K562 (cell line): ENCODE results near the gene TNMD. TPM values are rescaled to one million over a fixed set of nuclear protein-coding genes. Genes with fewer than 3 reads are reported as not detected.
"Not testable (repeated sequence)": the region's sequence is repeated elsewhere in the genome, so short reads cannot be mapped to it uniquely, and the experiment has no call there.

ENCODE experiments used
- ATAC-seq: fragments of 200-7000 bp; cut with Tn5 transposase; 3 replicates; pipeline ENCODE4 v1.9.1; 2020; ENCODE audit warnings: moderate library complexity
- BruUV-seq: library from RNA; stranded (reverse); fragments of 400-500 nt; replicated peaks from 2 replicates; lab custom pipeline; 2021; lab: Mats Ljungman, UMichigan
- CTCF ChIA-PET: fragments of 300-600 bp; formaldehyde crosslinking; extraction: SDS; loops from one replicate; lab custom pipeline; 2021; ENCODE audit warnings: low intra/inter-chr PET ratio; lab: Yijun Ruan, JAX
- POLR2A ChIA-PET: fragments of 300-600, 350-650 bp; sonication (Branson Sonifier 250); formaldehyde crosslinking; extraction: SDS; loops from one replicate; lab custom pipeline; 2021; ENCODE audit warnings: antibody characterized with exemption, inconsistent platforms; lab: Yijun Ruan, JAX
- DNase-seq, 4 experiments: peaks; one replicate each; pipeline versions ENCODE4 v3.0.0 to v3.0.0-alpha.2; 2011 to 2018; ENCODE audit warnings: low spot score in 3 of 4, mixed read lengths in 3 of 4; ENCODE audit errors: extremely low read depth in 1 of 4
- FAIRE-seq: peaks from 2 replicates; lab custom pipeline; 2011; peaks lifted over from hg19 to GRCh38; lab: Jason Lieb, UNC
- H2AFZ ChIP-seq: 2 replicates; pipeline ENCODE4 v1.6.0; 2011; ENCODE audit warnings: low read depth, low read length, control low read depth, inconsistent platforms
- H3K27ac ChIP-seq: fragments of 200-600 bp; 3 replicates; pipeline ENCODE4 v1.8.0; 2011; ENCODE audit warnings: low read depth, mild to moderate bottlenecking, control low read depth, inconsistent platforms, low read length, moderate library complexity, mixed read lengths; ENCODE audit errors: extremely low read depth
- H3K27me3 ChIP-seq, 2 experiments: fragments of 300-600 bp in 1 of 2; 2 replicates in 1 of 2; 3 replicates in 1 of 2; pipeline versions ENCODE4 v1.6.0 to v1.8.0; 2011; ENCODE audit warnings: inconsistent platforms in 2 of 2, low read length in 2 of 2, mild to moderate bottlenecking in 1 of 2, mixed read lengths in 1 of 2, moderate library complexity in 1 of 2; ENCODE audit not compliant: control insufficient read depth in 2 of 2, insufficient read depth in 2 of 2
- H3K36me3 ChIP-seq: fragments of 300-600 bp; 3 replicates; pipeline ENCODE4 v1.8.0; 2011; ENCODE audit warnings: mild to moderate bottlenecking, low read length, inconsistent platforms; ENCODE audit not compliant: control insufficient read depth, insufficient read depth
- H3K4me1 ChIP-seq, 2 experiments: fragments of 200-600 bp in 1 of 2; replicated peaks in 1 of 2; 2 replicates in 1 of 2; 3 replicates in 1 of 2; pipeline versions ENCODE4 v1.5.1 to v1.8.0; 2011; ENCODE audit warnings: inconsistent platforms in 2 of 2, low read length in 2 of 2, mild to moderate bottlenecking in 1 of 2, mixed read lengths in 1 of 2, moderate library complexity in 1 of 2; ENCODE audit not compliant: control insufficient read depth in 2 of 2, insufficient read depth in 2 of 2
- H3K4me2 ChIP-seq: 2 replicates; pipeline ENCODE4 v1.6.1; 2011; ENCODE audit warnings: low read length, control low read depth, inconsistent platforms, mixed read lengths; ENCODE audit not compliant: insufficient read depth
- H3K4me3 ChIP-seq: fragments of 200-600 bp; sonication (generic), shearing (Covaris generic); 2 replicates; pipeline ENCODE4 v1.5.1; 2016; ENCODE audit warnings: control low read depth, inconsistent platforms
- H3K79me2 ChIP-seq: fragments of 200-600 bp; 3 replicates; pipeline ENCODE4 v1.8.0; 2011; ENCODE audit warnings: low read length, inconsistent platforms; ENCODE audit not compliant: control insufficient read depth, insufficient read depth
- H3K9ac ChIP-seq, 2 experiments: 2 replicates each; pipeline versions ENCODE4 v1.6.0 to v1.6.1; 2011; ENCODE audit warnings: low read depth in 2 of 2, low read length in 2 of 2, control low read depth in 1 of 2, inconsistent platforms in 1 of 2, mild to moderate bottlenecking in 1 of 2, mixed read lengths in 1 of 2; ENCODE audit not compliant: insufficient read depth in 1 of 2
- H3K9me1 ChIP-seq: one replicate; pipeline ENCODE4 v1.6.0; 2011; ENCODE audit warnings: inconsistent platforms, mild to moderate bottlenecking, low read length, moderate library complexity; ENCODE audit not compliant: control insufficient read depth, insufficient read depth
- H3K9me3 ChIP-seq: replicated peaks from 2 replicates; pipeline ENCODE4 v1.5.1; 2011; ENCODE audit warnings: low read depth, low read length, inconsistent platforms; ENCODE audit not compliant: control insufficient read depth, insufficient read depth
- H4K20me1 ChIP-seq: replicated peaks from 2 replicates; pipeline ENCODE4 v1.6.1; 2011; ENCODE audit warnings: low read length, inconsistent platforms, mixed read lengths; ENCODE audit not compliant: control insufficient read depth, insufficient read depth
- CHAMP1 ChIP-seq: fragments of 450-650 bp; IDR thresholded peaks from 2 replicates; pipeline ENCODE4 v1.6.1; 2016; ENCODE audit warnings: mild to moderate bottlenecking
- CTCF ChIP-seq, 3 experiments: IDR thresholded peaks in 2 of 3; conservative IDR thresholded peaks in 1 of 3; 2 replicates each; pipeline ENCODE4 v1.5.1; 2011 to 2012; ENCODE audit warnings: low read length in 3 of 3, mild to moderate bottlenecking in 3 of 3, control low read depth in 2 of 3, improper control_type of control experiment in 1 of 3, inconsistent platforms in 1 of 3, low read depth in 1 of 3, mixed read lengths in 1 of 3, moderate library complexity in 1 of 3; ENCODE audit not compliant: insufficient read depth in 2 of 3
- HES1 ChIP-seq: fragments of 450-650 bp; IDR thresholded peaks from 2 replicates; pipeline ENCODE4 v1.6.1; 2016; ENCODE audit warnings: low read depth, mild to moderate bottlenecking, moderate library complexity
- HMG20A ChIP-seq: fragments of 450-650 bp; formaldehyde crosslinking; conservative IDR thresholded peaks from 2 replicates; pipeline ENCODE4 v1.4.0; 2020; ENCODE audit warnings: mild to moderate bottlenecking, mixed read lengths
- PHB ChIP-seq: fragments of 250-450 bp; sonication (Bioruptor Pico); IDR thresholded peaks from 2 replicates; pipeline ENCODE4 v1.5.0; 2021
- RAD21 ChIP-seq, 2 experiments: fragments of 250-450 bp in 1 of 2; fragments of 450-650 bp in 1 of 2; sonication (Bioruptor Pico) in 1 of 2; formaldehyde crosslinking in 1 of 2; IDR thresholded peaks in 1 of 2; conservative IDR thresholded peaks in 1 of 2; 2 replicates each; pipeline versions ENCODE4 v1.4.0 to v1.8.0; 2020 to 2022; ENCODE audit warnings: mild to moderate bottlenecking in 2 of 2, moderate library complexity in 1 of 2
- SMARCA4 ChIP-seq: fragments of 450-650 bp; IDR thresholded peaks from 2 replicates; pipeline ENCODE4 v1.6.1; 2016
- ZKSCAN8 ChIP-seq: fragments of 200-800 bp; sonication (Bioruptor generic); IDR thresholded peaks from 2 replicates; pipeline ENCODE4 v1.6.1; 2016; ENCODE audit warnings: missing genetic modification characterization, missing compliant biosample characterization
- ZNF3 ChIP-seq: fragments of 250-450 bp; sonication (Bioruptor Pico); IDR thresholded peaks from 2 replicates; pipeline ENCODE4 v1.5.0; 2021; ENCODE audit warnings: mild to moderate bottlenecking, moderate library complexity
- WGBS: fragments of 100-300 bp; shearing (Covaris generic); methylation state at CpG from one replicate; pipeline ENCODE4 v1.1.6; 2016; ENCODE audit warnings: low coverage, mixed read lengths; ENCODE audit not compliant: insufficient coverage; ENCODE audit errors: missing lambda C conversion rate; 5-methylcytosine and 5-hydroxymethylcytosine counted together
- in situ Hi-C: fragments of 300-500 bp; cut with MboI; formaldehyde crosslinking; loops from 4 replicates; pipeline ENCODE4 v1.15.0; 2018; ENCODE audit warnings: inconsistent platforms, mixed read lengths
- intact Hi-C: fragments of 100-400 bp; cut with micrococcal nuclease; formaldehyde crosslinking; loops from 2 replicates; pipeline ENCODE4 v1.14.2; 2022
- polyA plus RNA-seq, 8 experiments: library from polyadenylated mRNA; depleted of rRNA in 4 of 8; stranded (reverse) in 5 of 8; unstranded in 3 of 8; fragments of >200 nt; fragmentation: Nextera tagmentation in 2 of 8; fragmentation: Illumina TruSeq in 1 of 8; extraction: Ambion mirVana in 2 of 8; extraction: Trizol in 1 of 8; gene quantifications; 2 replicates each; pipeline versions ENCODE4 v1.2.1 to v1.2.3, GENCODE V29; 2011 to 2014; ENCODE audit warnings: inconsistent platforms in 1 of 8, missing spikeins in 1 of 8
- total RNA-seq, 7 experiments: library from RNA; depleted of rRNA in 6 of 7; stranded (reverse); fragments of >200 nt in 6 of 7; fragmentation: Illumina TruSeq in 2 of 7; extraction: Trizol in 2 of 7; gene quantifications; 2 replicates each; pipeline versions ENCODE4 v1.2.1 to v1.2.3, GENCODE V29; 2011 to 2021; ENCODE audit warnings: low replicate concordance in 1 of 7

TNMD gene
- total and polyA plus RNA-seq, 9 of the 15 experiments (the other 6 are each of a cell fraction or from before 2014, with no cell fraction given), result not detected

- 2% methylated on average over 7 of the region's 7 CpGs for WGBS
- FAIRE-seq, intact Hi-C loops, H3K27ac ChIP-seq, in situ Hi-C loops, BruUV-seq, H3K9me3 ChIP-seq, H3K9ac ChIP-seq, H3K9me1 ChIP-seq, H3K4me1 ChIP-seq, H3K4me2 ChIP-seq, H3K36me3 ChIP-seq, H3K27me3 ChIP-seq, H4K20me1 ChIP-seq, H3K79me2 ChIP-seq, ATAC-seq, CTCF ChIA-PET, H3K4me3 ChIP-seq, POLR2A ChIA-PET, H2AFZ ChIP-seq: not testable (repeated sequence)
- DNase-seq, result peak in 1 of 4 experiments; percentile 0
- 0 out of 4 replicates have a peak, but pooled peaks of 1 of the 2 experiments have one; percentile 10 for TF ChIP-seq RAD21 (CRISPR knock-in tag; conservative IDR thresholded peaks at IDR 0.05 in 1 of 2, IDR thresholded peaks at IDR 0.05 in 1 of 2)
- TF ChIP-seq CTCF (IDR thresholded peaks at IDR 0.05 in 2 of 3, conservative IDR thresholded peaks at IDR 0.05 in 1 of 3; ENCODE audit: insufficient read depth in 2 of 3, low read depth in 1 of 3, low read length in 3 of 3), result peak in 2 of 3 experiments; percentile 9 to 37; a peak in 1 of 6 replicates
Measured at GRCh38 chrX:100565534-100565933, 19.2 kb upstream of the TNMD start.

- Histone ChIP-seq H3K79me2 (no peaks in the 10 kb centered on the region), H3K4me2 (no peak overlapping the region), H3K27me3 (no peaks in the 10 kb centered on the region), H3K9me1 (no peaks in the 10 kb centered on the region), H3K36me3 (no peaks in the 10 kb centered on the region), H3K4me3 (no peak overlapping the region), H2AFZ (no peak overlapping the region), H3K27ac (no peak overlapping the region), H3K9ac (no peak overlapping the region), H3K9me3 (no peaks in the 10 kb centered on the region), H3K4me1 (no peaks in the 10 kb centered on the region), H4K20me1 (no peaks in the 10 kb centered on the region)
- DNase-seq, result no peak
- no peak for FAIRE-seq
- 0% methylated on average over 2 of the region's 2 CpGs for WGBS
- ATAC-seq, result no peak
- no peak for TF ChIP-seq SMARCA4
- TF ChIP-seq HMG20A, result no peak
- no peak for TF ChIP-seq HES1
- TF ChIP-seq ZNF3 (CRISPR knock-in tag), result no peak
- no peak for TF ChIP-seq PHB
- TF ChIP-seq CHAMP1, result no peak
- no peak for TF ChIP-seq ZKSCAN8 (CRISPR knock-in tag)
- no TSS peak for BruUV-seq
- CTCF ChIA-PET, result no interaction called here
- in situ Hi-C loops (no loop called here), intact Hi-C loops (no loop called here)
- POLR2A ChIA-PET, result no interaction called here
Measured at GRCh38 chrX:100586747-100587146, 2.0 kb downstream of the TNMD start.
